Measurements from ENCODE around the gene GRIN3A.

Gene GRIN3A

GRCh38 chr9:101618698-101619097 is 119.7 kb downstream of the GRIN3A start:
- no peaks in the 10 kb centered on the region for H3K27me3 ChIP-seq (ENCODE audit: insufficient read depth, low read length, poor library complexity)
- H3K4me3 ChIP-seq (ENCODE audit: low read depth in 1 of 2, low read length in 2 of 2) = no peak overlapping the region
- ATAC-seq (ENCODE audit: insufficient read depth, low read depth) = no peak
- H4K20me1 ChIP-seq (ENCODE audit: insufficient read depth, low read length) = no peaks in the 10 kb centered on the region
- no peaks in the 10 kb centered on the region for H3K79me2 ChIP-seq (ENCODE audit: insufficient read depth, low read length)
- no peak overlapping the region for H3K4me2 ChIP-seq (ENCODE audit: insufficient read depth, low read length)
- no peak for TF ChIP-seq EZH2 (IDR thresholded peaks at IDR 0.05; ENCODE audit: borderline replicate concordance, low read depth, low read length, severe bottlenecking)
- TF ChIP-seq, protein P1, sequence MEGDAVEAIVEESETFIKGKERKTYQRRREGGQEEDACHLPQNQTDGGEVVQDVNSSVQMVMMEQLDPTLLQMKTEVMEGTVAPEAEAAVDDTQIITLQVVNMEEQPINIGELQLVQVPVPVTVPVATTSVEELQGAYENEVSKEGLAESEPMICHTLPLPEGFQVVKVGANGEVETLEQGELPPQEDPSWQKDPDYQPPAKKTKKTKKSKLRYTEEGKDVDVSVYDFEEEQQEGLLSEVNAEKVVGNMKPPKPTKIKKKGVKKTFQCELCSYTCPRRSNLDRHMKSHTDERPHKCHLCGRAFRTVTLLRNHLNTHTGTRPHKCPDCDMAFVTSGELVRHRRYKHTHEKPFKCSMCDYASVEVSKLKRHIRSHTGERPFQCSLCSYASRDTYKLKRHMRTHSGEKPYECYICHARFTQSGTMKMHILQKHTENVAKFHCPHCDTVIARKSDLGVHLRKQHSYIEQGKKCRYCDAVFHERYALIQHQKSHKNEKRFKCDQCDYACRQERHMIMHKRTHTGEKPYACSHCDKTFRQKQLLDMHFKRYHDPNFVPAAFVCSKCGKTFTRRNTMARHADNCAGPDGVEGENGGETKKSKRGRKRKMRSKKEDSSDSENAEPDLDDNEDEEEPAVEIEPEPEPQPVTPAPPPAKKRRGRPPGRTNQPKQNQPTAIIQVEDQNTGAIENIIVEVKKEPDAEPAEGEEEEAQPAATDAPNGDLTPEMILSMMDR (IDR thresholded peaks at IDR 0.05; ENCODE audit: borderline replicate concordance, extremely low read depth, low read length, poor library complexity, severe bottlenecking) = no peak
- H3K9me3 ChIP-seq (ENCODE audit: insufficient read depth, low read length, severe bottlenecking) = no peaks in the 10 kb centered on the region
- H3K27ac ChIP-seq (ENCODE audit: low read length) = no peak overlapping the region
- H3K4me1 ChIP-seq (ENCODE audit: insufficient read depth, low read length) = no peaks in the 10 kb centered on the region
- no peak overlapping the region for H3K9ac ChIP-seq (ENCODE audit: low read depth, low read length)
- H3K36me3 ChIP-seq (ENCODE audit: insufficient read depth, low read length) = no peaks in the 10 kb centered on the region
- H2AFZ ChIP-seq (ENCODE audit: low read depth, low read length) = no peak overlapping the region
- no peak for DNase-seq

DNA sequence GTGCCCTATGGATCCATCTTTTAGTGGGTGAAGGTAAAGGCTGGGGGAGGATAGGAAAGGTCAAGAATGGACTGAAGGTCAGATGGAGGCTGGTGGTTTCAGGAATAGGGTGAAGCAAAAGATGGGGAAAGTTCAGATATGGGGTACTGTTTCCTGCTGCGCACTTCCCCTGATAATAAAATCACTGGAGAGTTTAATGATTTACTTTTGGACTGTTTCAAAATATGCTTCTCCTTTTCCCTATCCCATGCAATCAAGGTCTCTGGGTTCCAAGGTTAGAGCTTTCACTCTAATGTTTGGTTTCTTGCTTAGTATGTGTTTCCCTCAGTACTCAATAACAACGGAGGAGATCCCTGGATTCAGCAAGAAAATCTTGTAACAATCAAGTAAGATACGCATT is 132.9 kb downstream of the GRIN3A start:
- Histone ChIP-seq H2AFZ (ENCODE audit: low read depth, low read length) (no peak overlapping the region), H3K4me1 (ENCODE audit: insufficient read depth, low read length) (no peaks in the 10 kb centered on the region), H3K9me3 (ENCODE audit: insufficient read depth, low read length, severe bottlenecking) (no peaks in the 10 kb centered on the region), H3K4me2 (ENCODE audit: insufficient read depth, low read length) (no peak overlapping the region), H3K36me3 (ENCODE audit: insufficient read depth, low read length) (no peaks in the 10 kb centered on the region), H3K27me3 (ENCODE audit: insufficient read depth, low read length, poor library complexity) (no peaks in the 10 kb centered on the region), H3K9ac (ENCODE audit: low read depth, low read length) (no peak overlapping the region), H3K79me2 (ENCODE audit: insufficient read depth, low read length) (no peaks in the 10 kb centered on the region), H3K27ac (ENCODE audit: low read length) (no peak overlapping the region), H4K20me1 (ENCODE audit: insufficient read depth, low read length) (no peaks in the 10 kb centered on the region), H3K4me3 (ENCODE audit: low read depth in 1 of 2, low read length in 2 of 2) (no peak overlapping the region)
- no peak for TF ChIP-seq EZH2 (IDR thresholded peaks at IDR 0.05; ENCODE audit: borderline replicate concordance, low read depth, low read length, severe bottlenecking)
- TF ChIP-seq, protein P1 (IDR thresholded peaks at IDR 0.05; ENCODE audit: borderline replicate concordance, extremely low read depth, low read length, poor library complexity, severe bottlenecking) = no peak
- ATAC-seq (ENCODE audit: insufficient read depth, low read depth) (no peak), DNase-seq (no peak)

GRCh38 chr9:101604296-101604695 is 134.2 kb downstream of the GRIN3A start:
- Histone ChIP-seq H2AFZ (ENCODE audit: low read depth, low read length) (no peak overlapping the region), H4K20me1 (ENCODE audit: insufficient read depth, low read length) (no peaks in the 10 kb centered on the region)

More at GRCh38 chr9:101604296-101604695, 134.2 kb downstream of the GRIN3A start:
- Histone ChIP-seq H3K27me3 (ENCODE audit: insufficient read depth, low read length, poor library complexity) (no peaks in the 10 kb centered on the region), H3K4me3 (ENCODE audit: low read depth in 1 of 2, low read length in 2 of 2) (no peak overlapping the region), H3K36me3 (ENCODE audit: insufficient read depth, low read length) (no peaks in the 10 kb centered on the region), H3K9me3 (ENCODE audit: insufficient read depth, low read length, severe bottlenecking) (no peaks in the 10 kb centered on the region), H3K27ac (ENCODE audit: low read length) (no peak overlapping the region), H3K4me2 (ENCODE audit: insufficient read depth, low read length) (no peak overlapping the region), H3K9ac (ENCODE audit: low read depth, low read length) (no peak overlapping the region), H3K4me1 (ENCODE audit: insufficient read depth, low read length) (no peaks in the 10 kb centered on the region), H3K79me2 (ENCODE audit: insufficient read depth, low read length) (no peaks in the 10 kb centered on the region)
- DNase-seq = no peak
- TF ChIP-seq EZH2 (IDR thresholded peaks at IDR 0.05; ENCODE audit: borderline replicate concordance, low read depth, low read length, severe bottlenecking) = no peak
- TF ChIP-seq, protein P1 (IDR thresholded peaks at IDR 0.05; ENCODE audit: borderline replicate concordance, extremely low read depth, low read length, poor library complexity, severe bottlenecking) = no peak
- no peak for ATAC-seq (ENCODE audit: insufficient read depth, low read depth)
